Pulmonary artery endothelial cell (primary cell): Measurements from ENCODE around the gene LPP. TPM values are rescaled to one million over a fixed set of nuclear protein-coding genes. Genes with fewer than 3 reads are reported as not detected.
"Not testable (repeated sequence)": the region's sequence is repeated elsewhere in the genome, so short reads cannot be mapped to it uniquely, and the experiment has no call there.

Source experiments
- DNase-seq: peaks from one replicate; pipeline ENCODE4 v3.0.0-alpha.2; 2011; ENCODE audit warnings: low read depth, low spot score
- total RNA-seq: library from RNA; depleted of rRNA; stranded (reverse); fragments of >200 nt; gene quantifications from 2 replicates; pipeline ENCODE4 v1.2.3, GENCODE V29; 2014

LPP gene
- total RNA-seq, 1 donor from 2014 or later: 31.5 TPM

DNA sequence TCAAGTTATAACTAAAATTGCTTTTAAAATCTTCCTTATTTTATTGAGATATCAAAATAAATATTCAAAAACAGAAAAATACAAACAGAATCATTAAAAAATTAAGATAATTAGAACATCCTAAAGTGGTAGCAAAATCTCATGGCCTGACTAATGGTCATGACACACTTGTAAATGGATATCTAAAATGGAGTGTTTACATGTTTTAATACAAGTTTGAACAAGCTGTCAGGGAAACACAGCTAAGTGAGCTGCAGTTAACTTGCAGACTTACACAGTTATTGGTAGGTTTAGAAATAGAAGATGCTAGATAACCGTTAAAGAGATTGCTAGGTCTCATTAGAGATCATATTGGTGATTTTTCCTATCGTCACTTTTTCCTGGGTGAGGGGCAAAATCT is 242.3 kb downstream of the LPP start:
- DNase-seq: no peak

DNA sequence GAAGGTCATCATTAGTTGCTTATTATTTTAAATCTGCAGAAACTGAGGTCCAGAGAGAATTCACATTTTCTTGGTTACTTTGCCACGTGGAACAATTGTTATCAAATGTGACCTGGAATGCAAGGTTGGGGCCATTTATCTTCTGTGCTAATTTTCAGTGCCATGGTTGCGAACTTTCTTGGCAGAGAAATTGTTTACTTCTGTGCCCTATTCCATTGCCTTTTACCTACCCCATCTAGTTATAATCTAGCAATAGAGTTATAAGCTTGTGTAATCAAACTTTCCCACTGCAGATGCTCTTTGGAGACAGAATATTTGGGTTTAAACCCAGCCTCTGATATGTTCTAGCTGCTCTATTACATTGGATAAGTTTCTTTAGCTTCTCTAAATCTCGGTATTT is 242.9 kb downstream of the LPP start:
- DNase-seq: no peak

DNA sequence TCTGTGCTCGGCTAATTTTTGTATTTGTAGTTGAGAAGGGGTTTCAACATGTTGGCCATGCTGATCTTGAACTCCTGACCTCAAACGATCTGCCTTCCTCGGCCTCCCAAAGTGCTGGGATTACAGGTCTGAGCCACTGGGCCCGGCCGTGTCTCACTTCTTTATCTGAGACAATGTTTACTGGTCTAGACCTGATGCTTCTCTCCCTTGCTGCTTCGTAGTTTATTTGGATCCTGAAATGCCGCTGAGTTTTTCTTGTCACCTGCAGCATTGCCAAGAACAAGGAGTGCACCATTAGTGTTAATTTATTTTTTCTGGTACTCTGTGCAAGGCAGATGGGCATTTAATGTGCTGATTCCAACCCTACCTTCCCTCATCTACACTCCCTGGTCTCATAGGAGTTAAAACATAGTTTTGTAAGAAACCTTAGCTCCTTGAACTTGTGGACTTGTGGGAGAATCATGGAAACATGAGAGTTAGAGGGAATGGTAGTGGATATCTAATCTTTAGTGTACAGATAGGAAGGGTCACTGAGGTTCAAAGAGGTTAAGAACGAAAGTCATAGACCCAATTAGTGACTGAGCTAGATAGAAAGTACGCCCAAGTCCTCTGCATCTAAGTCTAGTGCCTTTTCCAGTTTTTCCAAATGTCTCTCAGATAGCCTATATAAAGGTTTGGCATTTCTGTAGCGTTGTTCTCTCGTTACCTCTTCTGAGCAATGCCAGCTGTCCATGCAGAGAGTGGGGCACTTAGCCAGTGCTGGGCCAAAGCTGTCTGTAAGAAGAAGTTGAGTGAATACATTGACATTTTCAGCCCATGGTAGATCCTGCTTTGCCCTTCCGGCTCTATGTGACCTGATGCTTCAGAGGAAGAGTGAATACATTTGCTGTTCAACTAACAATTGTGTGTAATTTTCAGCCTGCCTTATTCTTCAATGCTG is 244.1 kb downstream of the LPP start:
- DNase-seq: no peak

DNA sequence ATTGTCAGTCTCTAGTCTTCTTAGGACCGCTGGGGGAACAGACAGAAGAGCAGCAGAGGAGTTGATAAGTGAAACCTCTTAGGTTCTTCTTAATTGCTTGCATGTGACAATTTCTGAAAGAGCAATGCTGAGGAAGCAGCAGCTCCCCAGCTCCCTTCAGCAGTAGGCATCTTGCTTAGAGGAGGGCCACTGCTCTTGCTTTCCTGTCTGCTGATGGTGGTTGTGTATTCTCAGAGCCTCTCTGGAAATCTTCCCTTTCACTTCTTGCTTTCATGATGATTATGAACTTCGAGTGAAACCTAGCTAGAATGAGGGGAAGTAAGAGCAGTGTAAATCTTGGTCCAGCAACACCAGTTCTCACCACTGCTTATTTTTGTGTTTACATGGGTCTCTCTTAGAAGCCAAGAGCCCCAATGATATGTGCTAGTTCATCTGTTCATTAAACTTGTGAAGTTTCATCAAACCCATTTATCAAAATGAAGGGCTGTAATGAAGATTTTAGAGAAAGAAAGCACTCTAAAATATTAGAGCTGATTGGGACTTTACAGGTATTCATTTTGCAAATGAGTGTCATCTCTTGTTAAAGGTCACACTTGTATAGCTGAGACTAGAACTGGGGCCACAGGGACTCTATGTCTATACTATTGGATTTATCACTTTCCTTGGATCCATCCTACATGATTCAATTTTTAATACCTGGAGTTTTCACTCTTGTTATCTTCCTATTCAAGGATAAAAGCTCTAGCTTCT is 246.7 kb downstream of the LPP start:
- no peak for DNase-seq

DNA sequence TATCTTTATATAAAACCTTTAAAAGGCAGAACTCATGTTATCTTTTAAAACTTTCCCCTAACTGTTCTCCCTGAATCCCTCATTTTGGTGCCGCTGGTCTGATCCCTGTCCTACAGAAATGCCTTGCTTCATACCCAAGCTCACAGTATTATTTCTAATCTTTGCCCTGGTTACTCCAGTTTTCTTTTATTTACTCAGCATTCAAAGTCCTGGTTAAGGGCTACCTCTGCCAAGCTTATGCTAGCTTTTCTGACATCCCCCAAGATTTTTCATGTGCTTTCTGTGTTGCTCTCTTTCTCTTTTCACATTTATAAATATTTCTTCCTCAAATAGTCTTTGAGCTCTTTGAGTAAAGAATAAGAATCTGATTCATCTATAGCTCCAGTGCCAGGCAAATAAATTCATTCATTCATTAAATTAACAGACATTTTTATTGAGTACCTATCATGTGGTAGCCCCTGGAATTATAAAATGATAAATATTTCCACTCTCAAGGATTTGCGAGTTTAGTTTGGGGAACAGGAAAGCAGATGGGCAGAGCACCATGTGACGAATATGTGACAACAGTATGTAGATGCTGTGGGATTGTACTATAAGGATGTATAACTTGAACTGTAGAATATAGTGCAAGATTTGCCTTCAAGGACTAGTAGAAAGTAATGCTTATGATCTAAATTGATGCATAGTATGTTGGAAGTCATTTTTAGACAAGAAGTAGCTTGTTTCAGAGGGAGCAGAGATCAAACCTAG is 247.5 kb downstream of the LPP start:
- DNase-seq: no peak

DNA sequence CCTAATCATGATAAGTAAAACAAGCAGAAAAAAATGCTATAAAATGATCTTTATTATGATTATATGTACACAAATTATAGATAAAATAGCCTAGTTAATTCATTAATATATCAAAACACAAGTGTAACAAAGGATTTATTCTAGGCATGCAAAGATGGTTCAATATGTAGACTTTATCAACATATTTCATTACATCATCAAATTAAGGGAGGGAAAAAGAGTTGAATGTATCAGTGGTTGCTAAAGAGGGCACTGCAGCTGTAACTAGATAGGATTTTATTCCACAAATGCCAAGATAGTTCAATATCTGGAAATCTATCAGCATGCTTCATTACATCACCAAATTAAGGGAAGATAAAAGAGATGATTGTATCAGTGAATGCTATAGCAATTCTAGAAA is 248.3 kb downstream of the LPP start:
- DNase-seq: no peak

DNA sequence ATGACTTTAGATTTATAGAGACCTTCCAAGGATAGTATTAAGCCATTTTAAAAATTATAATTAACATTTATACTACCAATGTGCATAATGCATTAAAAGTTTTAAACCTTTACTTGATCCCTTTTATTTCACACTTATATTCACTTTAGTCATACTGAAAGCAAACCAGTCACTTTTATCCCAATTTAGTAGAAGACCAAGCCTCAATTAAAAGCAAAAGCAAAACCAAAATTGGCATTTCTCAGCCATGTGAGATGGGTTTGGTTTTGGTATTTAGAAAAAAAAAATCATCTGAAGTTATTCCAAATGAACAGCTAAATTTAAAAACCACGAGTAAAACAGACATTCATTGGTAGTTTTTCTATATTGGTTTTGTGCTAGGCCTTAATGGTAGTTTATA is 249.4 kb downstream of the LPP start:
- DNase-seq: no peak

DNA sequence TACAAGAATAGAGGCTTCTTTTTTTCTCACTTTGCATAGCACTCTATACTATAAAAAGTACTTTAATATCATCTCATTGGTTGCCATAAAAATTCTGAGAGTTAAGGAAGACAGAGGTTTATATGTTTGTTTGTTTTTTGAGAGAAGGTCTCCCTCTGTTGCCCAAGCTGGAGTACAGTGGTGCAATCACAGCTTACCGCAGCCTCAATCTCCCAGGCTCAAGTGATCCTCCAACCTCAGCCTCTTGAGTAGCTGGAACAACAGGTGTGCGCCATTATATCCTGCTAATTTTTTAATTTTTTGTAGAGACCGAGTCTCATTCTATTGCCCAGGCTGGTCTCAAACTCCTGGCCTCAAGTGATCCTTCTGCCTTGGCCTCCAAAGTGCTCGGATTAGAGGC is 250.2 kb downstream of the LPP start:
- no peak for DNase-seq

DNA sequence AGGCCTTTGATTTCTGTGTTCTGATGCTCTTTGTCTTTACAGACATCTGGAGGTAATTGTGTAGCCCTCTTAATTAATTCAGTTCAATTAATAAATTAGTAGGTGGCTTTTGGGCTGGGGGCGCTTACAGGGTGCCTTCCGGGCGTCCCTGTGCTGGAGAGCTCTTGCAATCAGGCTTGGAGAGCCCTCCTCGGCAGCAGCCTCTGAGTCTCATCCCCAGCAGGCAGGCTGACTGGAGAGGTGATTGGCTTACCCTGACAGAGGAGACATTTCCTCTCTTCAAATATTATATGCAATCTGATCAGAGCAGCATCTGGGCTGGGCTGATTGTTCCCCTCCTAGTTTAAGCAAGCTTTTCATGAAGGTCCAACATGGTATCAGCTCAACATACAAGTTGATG is 250.7 kb downstream of the LPP start:
- DNase-seq: no peak

DNA sequence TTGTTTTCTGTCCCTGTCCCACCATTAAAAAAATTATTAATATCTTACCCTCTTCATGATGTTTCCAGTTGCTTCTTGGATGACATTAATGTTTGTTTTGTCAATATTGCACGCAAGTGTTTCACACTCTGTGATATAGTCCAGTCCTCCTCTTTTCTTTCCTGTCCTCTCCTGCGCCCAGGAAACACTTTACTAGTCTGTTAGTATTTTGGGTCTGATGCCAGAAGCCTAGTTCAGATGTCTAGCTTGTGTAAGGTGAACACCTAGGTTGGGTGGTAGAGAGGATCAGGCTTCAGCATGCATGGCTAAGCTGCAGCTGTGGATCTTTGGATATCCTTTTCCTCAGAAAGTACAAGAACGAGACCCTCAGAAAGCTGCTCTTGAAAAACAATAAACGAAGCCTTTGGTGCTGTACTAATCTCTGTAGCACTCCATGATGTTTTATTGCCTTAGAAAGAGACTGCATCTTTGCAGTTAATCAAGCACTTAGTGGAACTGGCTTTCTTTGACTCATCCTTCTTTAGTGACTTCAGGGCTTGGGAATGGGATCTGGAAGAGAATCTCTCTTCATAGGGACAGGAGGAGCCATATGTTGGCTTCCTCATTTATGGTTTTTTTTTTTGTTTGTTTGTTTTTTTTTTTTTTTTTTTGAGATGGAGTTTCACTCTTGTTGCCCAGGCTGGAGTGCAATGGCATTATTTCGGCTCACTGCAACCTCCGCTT is 253.4 kb downstream of the LPP start:
- DNase-seq: no peak

DNA sequence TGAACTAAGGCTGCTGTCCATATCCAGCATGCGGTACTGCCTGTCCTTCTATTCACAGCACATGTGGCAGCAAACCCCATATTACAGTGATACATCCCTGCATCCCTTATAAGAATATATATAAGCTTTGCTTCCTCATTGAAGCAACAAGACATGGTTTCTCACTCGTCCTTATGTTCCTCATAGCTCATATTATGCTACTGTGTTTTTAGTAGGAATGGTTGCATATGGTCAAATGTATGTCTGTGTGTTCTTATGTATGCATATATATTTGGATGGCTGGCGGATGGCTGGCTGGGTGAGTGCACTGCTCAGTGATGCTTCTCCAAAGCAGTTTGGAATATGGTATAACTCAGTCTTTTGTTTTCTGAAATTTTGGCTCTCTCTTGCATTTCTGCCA is 254.9 kb downstream of the LPP start:
- no peak for DNase-seq

DNA sequence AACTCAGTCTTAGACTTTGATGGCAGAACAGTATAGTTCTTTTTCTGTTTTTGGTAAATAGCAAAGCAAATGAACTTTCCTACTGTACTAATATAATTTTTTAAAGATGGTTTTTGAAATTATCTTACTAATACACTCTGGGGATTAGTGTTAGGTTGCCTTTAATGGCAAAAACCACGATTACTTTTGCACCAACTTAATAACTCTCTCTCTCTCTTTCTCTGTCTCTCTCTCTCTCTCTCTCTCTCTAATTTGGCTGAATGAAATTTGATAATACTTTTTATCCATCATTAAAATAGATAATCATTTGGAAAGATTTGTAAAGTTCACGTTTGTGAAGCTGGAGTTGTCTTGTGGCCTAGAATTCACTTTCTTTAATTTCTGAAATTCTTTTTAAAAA is 257.8 kb downstream of the LPP start:
- DNase-seq: no peak

DNA sequence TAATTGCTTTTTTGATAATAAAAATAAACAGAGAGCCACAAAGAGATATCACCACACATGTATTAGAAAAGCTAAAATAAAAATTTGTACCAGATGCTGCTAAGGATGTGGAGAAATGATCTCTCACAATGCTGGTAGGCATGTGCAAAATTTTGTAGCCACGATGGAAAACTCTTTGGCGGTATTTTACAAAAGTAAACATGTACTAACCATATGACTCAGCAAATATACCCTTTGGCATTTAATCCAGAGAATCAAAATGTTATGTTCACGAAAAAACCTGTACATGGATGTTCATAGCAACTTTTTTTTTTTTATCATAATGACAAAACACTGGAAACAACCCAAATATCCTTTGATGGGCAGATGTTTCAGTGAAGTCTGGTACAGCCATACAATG is 261.2 kb downstream of the LPP start:
- DNase-seq: no peak

DNA sequence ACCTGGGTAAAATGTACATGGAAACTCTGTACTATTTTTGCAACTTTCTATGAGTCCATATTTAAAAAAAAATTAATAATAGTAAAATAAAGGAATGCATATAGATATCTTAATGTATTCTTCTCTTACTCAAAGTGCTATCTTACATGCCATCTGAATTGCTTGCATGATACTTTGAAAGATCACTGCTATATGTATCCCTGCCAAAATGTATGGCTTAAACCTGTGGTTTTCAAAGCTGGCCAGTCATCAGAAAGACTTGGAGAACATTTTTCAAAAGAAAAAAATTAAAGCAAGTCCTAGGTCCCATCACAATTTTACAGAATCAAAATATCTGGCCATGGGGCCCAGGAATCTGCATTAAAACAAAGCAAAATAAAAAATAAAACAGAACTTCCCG is 262.1 kb downstream of the LPP start:
- no peak for DNase-seq

DNA sequence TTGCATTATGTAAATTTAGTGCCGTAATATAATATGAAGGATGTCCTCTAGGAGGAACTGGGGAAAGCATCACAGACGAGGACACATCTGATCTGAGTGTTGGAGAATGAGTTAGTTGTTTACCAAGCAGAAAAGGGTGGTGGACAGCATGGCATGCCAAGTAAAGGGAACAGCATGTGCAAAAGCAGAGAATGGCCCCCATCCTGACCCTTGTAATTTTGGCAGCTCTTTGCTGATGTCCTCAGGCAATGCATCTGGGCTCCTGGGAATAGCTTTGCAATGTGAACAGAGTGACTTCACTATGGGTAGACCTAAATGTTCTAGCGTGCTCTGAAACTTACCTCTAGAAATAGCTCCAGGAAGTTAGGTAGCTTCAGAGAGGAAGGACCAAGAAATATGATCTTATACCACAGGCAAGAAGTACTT is 263.3 kb downstream of the LPP start:
- no peak for DNase-seq

DNA sequence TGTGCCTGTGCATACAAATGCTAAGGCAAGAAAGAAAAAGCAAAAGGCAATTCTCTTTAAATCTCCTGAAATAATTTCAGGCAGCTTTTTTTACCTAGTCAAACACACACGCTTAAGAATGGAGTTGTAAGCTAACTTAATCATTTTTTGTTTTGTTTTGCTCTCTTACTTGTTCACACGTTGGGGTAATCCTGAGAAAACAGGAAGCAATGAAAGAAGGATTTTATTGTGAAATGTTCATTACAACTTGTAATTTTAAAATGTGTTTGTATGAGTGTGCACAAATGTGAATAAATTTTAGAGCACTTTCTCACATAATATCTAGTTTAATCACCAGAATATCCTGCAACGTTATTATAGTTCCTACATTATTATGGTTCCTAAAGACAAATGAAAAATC is 263.8 kb downstream of the LPP start:
- DNase-seq: no peak

DNA sequence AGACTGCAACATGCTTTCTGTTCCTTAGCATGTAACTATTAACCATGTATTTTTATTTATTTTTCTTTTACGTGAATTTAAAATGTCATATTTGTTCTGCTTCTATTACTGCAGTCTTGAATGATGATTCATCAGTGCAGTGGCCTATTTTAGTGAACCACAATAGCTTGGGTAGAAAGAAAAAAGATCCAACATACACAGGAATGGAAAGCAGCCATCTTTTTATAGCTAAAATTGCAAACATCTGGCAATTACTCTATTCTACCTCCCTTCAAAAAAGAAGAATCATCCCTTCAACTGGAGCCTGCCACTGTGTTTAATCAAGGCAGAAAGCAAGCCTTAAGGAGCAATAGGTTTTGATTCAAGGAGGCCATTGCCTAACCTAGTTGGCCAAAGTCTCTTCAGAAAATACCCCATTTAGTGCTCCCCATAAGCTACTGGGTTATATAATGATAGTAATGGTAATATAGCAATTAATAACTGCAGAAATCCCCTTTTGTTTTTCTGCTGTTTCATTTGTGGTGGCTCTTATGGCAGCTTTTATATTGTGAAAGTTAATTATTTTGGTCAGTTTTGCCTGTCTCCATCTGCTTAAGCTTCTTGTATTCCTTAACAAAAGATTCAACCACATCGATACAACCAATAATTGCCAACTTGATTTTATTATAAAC is 267.3 kb downstream of the LPP start:
- DNase-seq: no peak

DNA sequence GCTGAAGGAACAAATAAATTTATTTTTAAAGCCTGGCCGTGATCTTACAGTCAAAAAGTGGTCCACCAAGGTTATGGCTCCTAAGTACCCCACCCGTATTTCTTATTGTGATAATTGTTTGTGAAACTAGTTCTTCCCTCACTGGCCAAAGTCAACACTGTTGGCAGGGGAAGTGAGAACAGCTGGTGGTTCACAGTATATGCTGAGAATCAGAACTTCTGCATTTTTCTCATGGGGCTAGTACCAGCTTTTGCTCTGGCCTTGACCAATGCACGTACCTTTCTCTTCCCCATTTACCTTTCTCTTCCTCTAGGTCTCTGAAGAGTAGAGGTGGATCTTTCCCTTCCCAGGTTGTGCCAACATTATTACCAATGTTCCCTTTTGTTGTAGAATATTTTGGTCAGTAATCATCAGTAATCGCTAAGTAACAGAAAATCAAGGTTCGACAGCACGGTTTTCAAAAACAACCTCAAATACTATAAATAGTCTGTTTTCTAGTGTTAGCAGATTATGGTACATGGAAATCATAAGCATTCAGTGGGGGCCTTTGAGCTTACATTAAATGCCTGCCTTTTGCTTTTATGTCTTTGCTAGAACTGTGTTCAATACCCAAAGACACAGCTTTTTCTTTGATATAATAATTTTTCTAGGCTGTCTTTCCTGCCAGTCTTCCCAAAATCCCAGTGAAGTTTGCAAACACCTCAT is 268.0 kb downstream of the LPP start:
- DNase-seq: no peak

DNA sequence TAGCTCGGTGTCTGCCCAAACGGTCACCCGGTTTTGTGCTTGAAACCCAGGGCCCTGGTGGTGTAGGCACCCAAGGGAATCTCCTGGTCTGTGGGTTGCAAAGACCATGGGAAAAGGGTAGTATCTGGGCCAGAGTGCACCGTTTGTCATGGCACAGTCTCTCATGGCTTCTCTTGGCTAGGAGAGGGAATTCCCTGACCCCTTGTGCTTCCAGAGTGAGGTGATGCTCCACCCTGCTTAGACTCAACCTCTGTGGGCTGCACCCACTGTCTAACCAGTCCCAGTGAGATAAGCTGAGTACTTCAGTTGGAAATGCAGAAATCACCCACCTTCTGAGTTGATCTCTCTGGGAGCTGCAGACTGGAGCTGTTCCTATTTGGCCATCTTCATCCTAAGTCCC is 274.0 kb downstream of the LPP start:
- not testable (repeated sequence) for DNase-seq

DNA sequence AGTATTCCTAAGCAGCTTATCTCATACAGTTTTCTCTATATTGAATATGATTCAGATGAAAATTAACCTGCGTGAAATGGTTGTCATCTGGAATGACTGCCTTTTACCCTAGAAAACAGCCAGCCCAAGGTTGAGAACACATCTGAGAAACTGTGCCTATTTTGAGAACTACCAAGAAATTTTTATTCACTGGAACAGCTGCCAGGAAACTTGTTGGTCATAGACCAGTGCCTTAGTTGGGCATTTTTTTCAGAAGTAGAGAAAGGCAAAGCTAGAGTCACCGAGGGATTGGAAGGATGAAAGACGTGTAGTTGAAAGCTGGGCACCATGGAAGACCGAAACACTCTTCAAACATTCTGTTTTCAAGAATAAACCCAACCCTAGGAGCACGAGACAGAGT is 277.1 kb downstream of the LPP start:
- no peak for DNase-seq
